K562 (cell line): ENCODE results near the gene SEC14L5. TPM values are rescaled to one million over a fixed set of nuclear protein-coding genes. Genes with fewer than 3 reads are reported as not detected.
A peak's percentile ranks its signal among the peaks of the same experiment; 100 is the strongest.

Source experiments
- ARID4B ChIP-seq: sonication (generic); formaldehyde crosslinking; IDR thresholded peaks from 2 replicates; pipeline ENCODE4 v1.8.0; 2022; ENCODE audit warnings: mild to moderate bottlenecking, missing genetic modification reagents
- CSDE1 ChIP-seq, 2 experiments: fragments of 450-650 bp; IDR thresholded peaks; 2 replicates each; pipeline ENCODE4 v1.6.1; 2016; ENCODE audit warnings: mild to moderate bottlenecking in 1 of 2
- MTF1 ChIP-seq: fragments of 250-450 bp; sonication (Bioruptor Pico); IDR thresholded peaks from 2 replicates; pipeline ENCODE4 v1.9.0; 2021; ENCODE audit warnings: moderate library complexity, mild to moderate bottlenecking, inconsistent platforms, borderline replicate concordance
- PHF20 ChIP-seq: fragments of 450-650 bp; IDR thresholded peaks from 2 replicates; pipeline ENCODE4 v1.6.1; 2018; ENCODE audit not compliant: partially characterized antibody
- PTTG1 ChIP-seq: fragments of 450-650 bp; IDR thresholded peaks from 2 replicates; pipeline ENCODE4 v1.6.1; 2016; ENCODE audit warnings: low read depth, mild to moderate bottlenecking, missing genetic modification characterization, missing compliant biosample characterization
- ZBTB40 ChIP-seq, 2 experiments: fragments of 450-650 bp in 1 of 2; sonication (generic) in 1 of 2; formaldehyde crosslinking in 1 of 2; IDR thresholded peaks; 2 replicates each; pipeline versions ENCODE4 v1.7.1 to v1.9.0; 2016 to 2022; ENCODE audit warnings: inconsistent platforms in 1 of 2, mild to moderate bottlenecking in 1 of 2, missing genetic modification reagents in 1 of 2
- ZNF217 ChIP-seq: sonication (generic); formaldehyde crosslinking; IDR thresholded peaks from 2 replicates; pipeline ENCODE4 v1.8.0; 2022; ENCODE audit warnings: mild to moderate bottlenecking, missing genetic modification reagents
- ZNF311 ChIP-seq: fragments of 250-450 bp; sonication (Bioruptor Pico); IDR thresholded peaks from 2 replicates; pipeline ENCODE4 v1.4.0; 2020; ENCODE audit warnings: mild to moderate bottlenecking, moderate library complexity
- ZNF639 ChIP-seq, 2 experiments: fragments of 200-800 bp in 1 of 2; sonication (Bioruptor generic) in 1 of 2; sonication (generic) in 1 of 2; formaldehyde crosslinking in 1 of 2; IDR thresholded peaks in 1 of 2; conservative IDR thresholded peaks in 1 of 2; 2 replicates each; pipeline versions ENCODE4 v1.5.0 to v1.6.1; 2016 to 2020; ENCODE audit warnings: missing compliant biosample characterization in 1 of 2, missing genetic modification characterization in 1 of 2, missing genetic modification reagents in 1 of 2
- polyA plus RNA-seq, 8 experiments: library from polyadenylated mRNA; depleted of rRNA in 4 of 8; stranded (reverse) in 5 of 8; unstranded in 3 of 8; fragments of >200 nt; fragmentation: Nextera tagmentation in 2 of 8; fragmentation: Illumina TruSeq in 1 of 8; extraction: Ambion mirVana in 2 of 8; extraction: Trizol in 1 of 8; gene quantifications; 2 replicates each; pipeline versions ENCODE4 v1.2.1 to v1.2.3, GENCODE V29; 2011 to 2014; ENCODE audit warnings: inconsistent platforms in 1 of 8, missing spikeins in 1 of 8
- total RNA-seq, 7 experiments: library from RNA; depleted of rRNA in 6 of 7; stranded (reverse); fragments of >200 nt in 6 of 7; fragmentation: Illumina TruSeq in 2 of 7; extraction: Trizol in 2 of 7; gene quantifications; 2 replicates each; pipeline versions ENCODE4 v1.2.1 to v1.2.3, GENCODE V29; 2011 to 2021; ENCODE audit warnings: low replicate concordance in 1 of 7

Gene SEC14L5
- total and polyA plus RNA-seq, 9 of the 15 experiments (the other 6 are each of a cell fraction or from before 2014, with no cell fraction given): 0.11 TPM; not detected in 8

- TF ChIP-seq ARID4B (CRISPR knock-in tag) (peak; percentile 98), PTTG1 (tag) (no peak), ZNF311 (CRISPR knock-in tag) (no peak), ZNF217 (no peak), MTF1 (CRISPR knock-in tag) (no peak), ZBTB40 (IDR thresholded peaks at IDR 0.05) (0 out of 2 replicates have a peak, but pooled peaks have one; percentile 35), ZBTB40 (CRISPR knock-in tag; IDR thresholded peaks at IDR 0.05) (no peak), PHF20 (peak; percentile 100), CSDE1 (IDR thresholded peaks at IDR 0.05) (no peak), ZNF639 (CRISPR knock-in tag; conservative IDR thresholded peaks at IDR 0.05 in 1 of 2, IDR thresholded peaks at IDR 0.05 in 1 of 2) (peak in 1 of 2 experiments; percentile 32; a peak in 1 of 4 replicates)
Observed at GRCh38 chr16:5033256-5034166, 75.4 kb downstream of the SEC14L5 start, which contains the start of gene NAGPA (continued).
